RKO (cell line): Measurements from ENCODE around the gene PYDC2.
A peak's percentile ranks its signal among the peaks of the same experiment; 100 is the strongest.
"Not testable (repeated sequence)": the region's sequence is repeated elsewhere in the genome, so short reads cannot be mapped to it uniquely, and the experiment has no call there.

Experiments
- DNase-seq: peaks from one replicate; pipeline ENCODE4 v3.0.0-alpha.2; 2016; ENCODE audit warnings: low spot score

Gene PYDC2

GRCh38 chr3:191470545-191470944 lies 9.6 kb downstream of the PYDC2 start:
- no peak for DNase-seq

DNA sequence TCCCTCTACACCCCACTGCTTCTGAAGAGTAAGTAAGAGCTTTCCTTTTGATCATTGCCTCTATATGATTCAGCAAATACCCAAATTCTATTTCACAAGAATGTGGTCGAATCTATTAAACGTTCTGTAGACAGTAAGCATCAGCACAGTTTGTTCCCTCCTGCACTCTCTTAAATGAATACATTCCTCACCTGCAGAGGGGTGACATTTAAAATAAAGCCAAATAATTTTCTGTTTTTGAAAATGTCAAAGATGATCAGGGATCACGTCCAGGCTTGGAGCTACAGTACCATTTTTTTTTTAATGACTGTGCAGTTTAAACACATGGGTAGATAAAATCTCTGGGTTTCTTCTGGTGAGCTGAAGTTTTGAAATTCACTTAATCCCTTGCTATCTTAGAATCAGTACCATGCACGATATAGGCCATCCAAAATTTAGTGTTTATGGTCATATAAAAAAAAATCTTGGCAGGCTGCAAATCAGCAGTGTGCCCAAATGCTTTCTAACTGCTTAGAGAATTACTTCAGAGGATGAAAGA lies 12.8 kb downstream of the PYDC2 start:
- DNase-seq, result no peak

DNA sequence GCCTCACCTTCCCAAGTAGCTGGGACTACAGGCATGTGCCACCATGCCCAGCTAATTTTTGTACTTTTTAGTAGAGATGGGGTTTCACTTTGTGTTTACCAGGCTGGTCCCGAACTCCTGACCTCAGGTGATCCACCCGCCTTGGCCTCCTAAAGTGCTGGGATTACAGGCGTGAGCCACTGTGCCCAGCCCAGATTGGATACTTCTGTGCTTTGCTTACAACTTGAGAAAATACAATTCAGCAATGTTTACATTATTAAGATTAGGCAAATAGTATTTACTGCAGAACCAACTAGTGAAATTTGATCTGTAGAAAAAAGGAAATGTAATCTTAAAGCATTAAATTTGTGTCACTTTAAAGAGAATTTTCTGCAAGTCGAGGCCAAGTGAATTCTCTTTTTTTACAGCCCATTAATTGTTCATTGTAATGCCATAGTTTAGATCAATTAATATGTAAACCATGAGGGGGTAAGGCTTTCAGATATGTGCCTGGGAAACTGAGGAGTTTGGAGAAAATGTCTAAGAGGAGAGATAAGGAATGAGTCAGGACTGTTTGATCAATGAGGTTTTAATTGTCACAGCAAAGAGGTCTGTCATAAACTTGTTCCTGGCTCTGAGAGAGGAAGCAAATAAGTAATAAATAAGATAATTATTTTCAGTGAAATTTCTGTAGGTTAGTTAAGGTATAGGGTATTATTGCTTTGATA lies 15.3 kb downstream of the PYDC2 start:
- DNase-seq, result no peak

DNA sequence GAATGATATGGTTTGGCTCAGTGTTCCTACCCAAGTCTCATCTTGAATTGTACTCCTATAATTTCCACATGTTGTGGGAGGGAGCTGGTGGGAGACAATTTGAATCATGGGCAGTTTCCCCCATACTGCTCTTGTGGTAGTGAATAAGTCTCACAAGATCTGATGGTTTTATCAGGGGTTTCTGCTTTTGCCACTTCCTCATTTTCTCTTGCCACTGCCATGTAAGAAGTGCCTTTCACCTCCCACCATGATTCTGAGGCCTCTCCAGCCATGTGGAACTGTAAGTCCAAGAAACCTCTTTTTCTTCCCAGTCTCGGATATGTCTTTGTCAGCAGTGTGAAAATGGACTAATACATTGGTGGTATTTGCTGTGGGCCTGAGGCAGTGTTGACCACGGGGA lies 23.0 kb downstream of the PYDC2 start:
- DNase-seq, result not testable (repeated sequence)

GRCh38 chr3:191484461-191484860 lies 23.5 kb downstream of the PYDC2 start:
- no peak for DNase-seq

GRCh38 chr3:191492601-191493000 lies 31.6 kb downstream of the PYDC2 start:
- DNase-seq, result peak; percentile 16

GRCh38 chr3:191493336-191493735 lies 32.4 kb downstream of the PYDC2 start:
- DNase-seq, result no peak

GRCh38 chr3:191499307-191500080 lies 38.5 kb downstream of the PYDC2 start:
- peak; percentile 3 for DNase-seq

- DNase-seq, result no peak
Measured at GRCh38 chr3:191500892-191501291, 39.9 kb downstream of the PYDC2 start.

DNA sequence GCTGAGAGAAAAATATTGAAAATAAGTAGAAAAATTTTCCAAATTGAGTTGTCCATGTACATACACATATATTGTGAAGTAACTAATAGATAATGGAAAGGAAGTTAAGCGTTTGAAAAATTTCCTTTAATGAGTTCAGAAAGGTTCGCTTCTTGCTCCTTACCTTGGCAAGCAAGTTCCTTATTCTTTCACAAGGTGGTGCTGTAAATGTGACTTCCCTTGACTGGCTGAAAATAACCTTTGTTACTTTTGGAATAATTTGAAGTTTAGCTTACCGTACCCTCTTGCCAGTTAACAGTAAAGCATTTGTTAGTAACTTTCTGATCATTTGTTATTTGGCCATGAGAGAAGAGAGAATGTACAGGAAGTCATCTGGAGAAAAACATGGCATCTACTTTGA lies 41.6 kb downstream of the PYDC2 start:
- peak; percentile 7 for DNase-seq

DNA sequence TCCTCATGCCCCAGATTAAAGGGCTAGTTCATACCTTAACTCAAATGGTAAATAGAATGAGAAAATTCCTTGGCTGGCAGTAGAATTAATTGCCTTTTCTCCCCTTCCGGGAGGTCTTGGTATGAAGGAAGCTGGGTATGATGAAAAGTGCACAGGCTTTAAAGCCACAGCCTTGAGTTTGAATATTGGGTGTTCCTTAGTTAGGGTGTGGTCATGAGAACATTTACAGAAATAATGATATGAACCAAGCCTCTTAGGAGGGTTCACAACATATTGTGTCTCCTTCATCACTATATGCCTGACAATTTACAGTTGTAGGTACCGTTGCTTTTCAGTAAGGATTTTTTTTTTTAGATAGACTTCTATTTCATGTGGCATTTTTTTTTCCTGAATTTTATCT lies 48.1 kb downstream of the PYDC2 start:
- DNase-seq, result no peak
